Fibroblast of pulmonary artery (primary cell): ENCODE results near the gene FOXN3.

Experiments
- DNase-seq: peaks from one replicate; pipeline ENCODE4 v3.0.0-alpha.2; 2010; ENCODE audit warnings: low read depth
- H3K4me3 ChIP-seq: replicated peaks from 2 replicates; pipeline ENCODE4 v1.5.1; 2011; ENCODE audit warnings: low read depth, mild to moderate bottlenecking, control low read depth, low read length, moderate library complexity
- TF ChIP-seq, protein P1 (sequence below): IDR thresholded peaks from 2 replicates; pipeline ENCODE4 v1.5.1; 2011; ENCODE audit warnings: mild to moderate bottlenecking, control low read depth, low read length, inconsistent platforms; ENCODE audit errors: missing control alignments

FOXN3 gene

GRCh38 chr14:89276424-89276975 is 140.5 kb downstream of the FOXN3 start:
- TF ChIP-seq, protein P1, sequence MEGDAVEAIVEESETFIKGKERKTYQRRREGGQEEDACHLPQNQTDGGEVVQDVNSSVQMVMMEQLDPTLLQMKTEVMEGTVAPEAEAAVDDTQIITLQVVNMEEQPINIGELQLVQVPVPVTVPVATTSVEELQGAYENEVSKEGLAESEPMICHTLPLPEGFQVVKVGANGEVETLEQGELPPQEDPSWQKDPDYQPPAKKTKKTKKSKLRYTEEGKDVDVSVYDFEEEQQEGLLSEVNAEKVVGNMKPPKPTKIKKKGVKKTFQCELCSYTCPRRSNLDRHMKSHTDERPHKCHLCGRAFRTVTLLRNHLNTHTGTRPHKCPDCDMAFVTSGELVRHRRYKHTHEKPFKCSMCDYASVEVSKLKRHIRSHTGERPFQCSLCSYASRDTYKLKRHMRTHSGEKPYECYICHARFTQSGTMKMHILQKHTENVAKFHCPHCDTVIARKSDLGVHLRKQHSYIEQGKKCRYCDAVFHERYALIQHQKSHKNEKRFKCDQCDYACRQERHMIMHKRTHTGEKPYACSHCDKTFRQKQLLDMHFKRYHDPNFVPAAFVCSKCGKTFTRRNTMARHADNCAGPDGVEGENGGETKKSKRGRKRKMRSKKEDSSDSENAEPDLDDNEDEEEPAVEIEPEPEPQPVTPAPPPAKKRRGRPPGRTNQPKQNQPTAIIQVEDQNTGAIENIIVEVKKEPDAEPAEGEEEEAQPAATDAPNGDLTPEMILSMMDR = no peak
- DNase-seq = no peak

GRCh38 chr14:89270439-89271227 is 146.4 kb downstream of the FOXN3 start:
- no peak overlapping the region for H3K4me3 ChIP-seq
- TF ChIP-seq, protein P1 = no peak
- no peak for DNase-seq

More at GRCh38 chr14:89276424-89276975, 140.5 kb downstream of the FOXN3 start:
- no peak overlapping the region for H3K4me3 ChIP-seq

DNA sequence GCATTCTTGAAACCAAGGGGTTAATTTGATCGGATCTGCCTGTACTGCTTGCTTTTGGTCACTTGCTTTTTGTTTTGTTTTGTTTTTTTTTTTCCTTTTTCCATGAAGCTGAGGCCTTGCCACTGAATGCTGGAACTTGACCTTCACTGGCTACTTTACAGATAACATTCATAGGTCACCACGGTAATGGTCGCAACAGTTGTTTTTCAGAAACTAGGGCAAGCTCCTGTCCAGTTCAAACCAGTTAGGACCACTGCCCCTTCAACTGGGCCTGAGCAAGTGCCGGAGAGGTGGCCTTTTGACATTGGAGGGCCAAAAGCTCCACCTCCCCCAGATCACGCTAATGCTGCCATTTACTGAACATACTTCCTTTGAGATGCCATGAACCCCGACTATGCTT is 147.6 kb downstream of the FOXN3 start:
- TF ChIP-seq, protein P1 = no peak

DNA sequence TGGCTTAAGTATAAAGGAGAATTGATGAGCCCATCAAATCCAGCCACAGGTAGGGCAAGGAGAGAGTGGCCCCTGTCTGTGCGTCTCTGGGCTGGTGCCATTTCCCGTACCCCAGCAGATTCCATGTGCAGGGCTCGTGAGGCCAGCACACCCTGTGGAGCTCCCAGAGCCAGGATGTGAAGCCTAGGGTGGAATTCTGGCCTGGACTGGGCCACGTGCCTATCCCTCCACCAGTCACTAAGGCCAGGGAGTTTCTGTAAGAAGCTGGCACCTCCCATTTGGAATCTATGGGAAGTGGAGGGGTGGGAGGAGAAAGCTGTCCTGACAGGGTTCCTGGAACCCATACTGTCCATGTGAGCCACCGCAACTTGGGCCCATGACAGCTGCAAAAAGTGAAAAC is 148.5 kb downstream of the FOXN3 start:
- TF ChIP-seq, protein P1 = no peak
- no peak for DNase-seq
- no peak overlapping the region for H3K4me3 ChIP-seq

More for the DNA sequence above, 147.6 kb downstream of the FOXN3 start:
- no peak overlapping the region for H3K4me3 ChIP-seq
- no peak for DNase-seq

- H3K4me3 ChIP-seq = no peak overlapping the region
- DNase-seq = no peak
- TF ChIP-seq, protein P1 = no peak
Observed at GRCh38 chr14:89267656-89268055, 149.4 kb downstream of the FOXN3 start.

GRCh38 chr14:89267163-89267562 is 149.9 kb downstream of the FOXN3 start:
- TF ChIP-seq, protein P1 = no peak
- no peak overlapping the region for H3K4me3 ChIP-seq
- DNase-seq = no peak
